Mononuclear cell (primary cell): ENCODE results near the gene KRT80. TPM values are rescaled to one million over a fixed set of nuclear protein-coding genes. Genes with fewer than 3 reads are reported as not detected.

Source experiments
- H3K27me3 ChIP-seq: 2 replicates; pipeline ENCODE4 v1.6.0; 2011; ENCODE audit warnings: low read length, control low read depth; ENCODE audit not compliant: insufficient read depth
- H3K4me1 ChIP-seq: 2 replicates; pipeline ENCODE4 v1.5.1; 2011; ENCODE audit warnings: mild to moderate bottlenecking, low read length, control low read depth; ENCODE audit not compliant: insufficient read depth
- H3K4me3 ChIP-seq: 2 replicates; pipeline ENCODE4 v1.5.1; 2011; ENCODE audit warnings: mild to moderate bottlenecking, low read length, moderate library complexity
- H3K9me3 ChIP-seq: 2 replicates; pipeline ENCODE4 v1.5.1; 2011; ENCODE audit warnings: low read depth, mild to moderate bottlenecking, control low read depth, low read length
- total RNA-seq: library from RNA; depleted of rRNA; stranded (reverse); fragments of >200 nt; gene quantifications from one replicate; pipeline ENCODE4 v1.2.3, GENCODE V29; 2012

The KRT80 gene
- total RNA-seq, 1 donor, result not detected

GRCh38 chr12:52200086-52200780 lies 8.4 kb upstream of the KRT80 start:
- no peaks in the 10 kb centered on the region for H3K27me3 ChIP-seq
- no peaks in the 10 kb centered on the region for H3K9me3 ChIP-seq
- peaks cover 99% of the 10 kb centered on the region for H3K4me1 ChIP-seq
- H3K4me3 ChIP-seq, result no peak overlapping the region

- peaks cover 99% of the 10 kb centered on the region for H3K4me1 ChIP-seq
- no peaks in the 10 kb centered on the region for H3K9me3 ChIP-seq
- no peaks in the 10 kb centered on the region for H3K27me3 ChIP-seq
- no peak overlapping the region for H3K4me3 ChIP-seq
Measured at GRCh38 chr12:52199294-52199919, 7.6 kb upstream of the KRT80 start.

- Histone ChIP-seq H3K4me3 (no peak overlapping the region), H3K27me3 (no peaks in the 10 kb centered on the region), H3K4me1 (peaks cover 99% of the 10 kb centered on the region)
Measured at GRCh38 chr12:52198454-52199215, 6.8 kb upstream of the KRT80 start.

GRCh38 chr12:52197371-52198231 lies 5.8 kb upstream of the KRT80 start:
- no peak overlapping the region for H3K4me3 ChIP-seq
- H3K9me3 ChIP-seq, result no peaks in the 10 kb centered on the region
- peaks cover 99% of the 10 kb centered on the region for H3K4me1 ChIP-seq
- no peaks in the 10 kb centered on the region for H3K27me3 ChIP-seq

More at GRCh38 chr12:52198454-52199215, 6.8 kb upstream of the KRT80 start:
- no peaks in the 10 kb centered on the region for H3K9me3 ChIP-seq

GRCh38 chr12:52195065-52195730 lies 3.4 kb upstream of the KRT80 start:
- H3K9me3 ChIP-seq, result no peaks in the 10 kb centered on the region
- no peaks in the 10 kb centered on the region for H3K27me3 ChIP-seq
- H3K4me3 ChIP-seq, result no peak overlapping the region
- peaks cover 95% of the 10 kb centered on the region for H3K4me1 ChIP-seq

- H3K4me3 ChIP-seq, result no peak overlapping the region
- H3K4me1 ChIP-seq, result peaks cover 95% of the 10 kb centered on the region
- no peaks in the 10 kb centered on the region for H3K27me3 ChIP-seq
- H3K9me3 ChIP-seq, result no peaks in the 10 kb centered on the region
Measured at GRCh38 chr12:52193991-52194390, 2.2 kb upstream of the KRT80 start.

- no peaks in the 10 kb centered on the region for H3K9me3 ChIP-seq
- H3K4me1 ChIP-seq, result peaks cover 95% of the 10 kb centered on the region
- H3K27me3 ChIP-seq, result no peaks in the 10 kb centered on the region
- no peak overlapping the region for H3K4me3 ChIP-seq
Measured at GRCh38 chr12:52193532-52193931, 1.7 kb upstream of the KRT80 start.

GRCh38 chr12:52190860-52191729 lies 719 bp downstream of the KRT80 start:
- no peaks in the 10 kb centered on the region for H3K9me3 ChIP-seq
- peaks cover 96% of the 10 kb centered on the region for H3K4me1 ChIP-seq

GRCh38 chr12:52189376-52190174 lies 2.2 kb downstream of the KRT80 start:
- no peak overlapping the region for H3K4me3 ChIP-seq
- H3K4me1 ChIP-seq, result peaks cover 96% of the 10 kb centered on the region
- H3K27me3 ChIP-seq, result no peaks in the 10 kb centered on the region
- no peaks in the 10 kb centered on the region for H3K9me3 ChIP-seq

More at GRCh38 chr12:52190860-52191729, 719 bp downstream of the KRT80 start:
- Histone ChIP-seq H3K27me3 (no peaks in the 10 kb centered on the region), H3K4me3 (no peak overlapping the region)

- H3K9me3 ChIP-seq, result no peaks in the 10 kb centered on the region
- no peaks in the 10 kb centered on the region for H3K27me3 ChIP-seq
- no peak overlapping the region for H3K4me3 ChIP-seq
- peaks cover 93% of the 10 kb centered on the region for H3K4me1 ChIP-seq
Measured at GRCh38 chr12:52188658-52189057, 3.2 kb downstream of the KRT80 start.

- H3K9me3 ChIP-seq, result no peaks in the 10 kb centered on the region
- H3K4me3 ChIP-seq, result no peak overlapping the region
- H3K27me3 ChIP-seq, result no peaks in the 10 kb centered on the region
- peaks cover 83% of the 10 kb centered on the region for H3K4me1 ChIP-seq
Measured at GRCh38 chr12:52187640-52188039, 4.2 kb downstream of the KRT80 start.

GRCh38 chr12:52187206-52187605 lies 4.6 kb downstream of the KRT80 start:
- Histone ChIP-seq H3K4me3 (no peak overlapping the region), H3K9me3 (no peaks in the 10 kb centered on the region), H3K27me3 (no peaks in the 10 kb centered on the region), H3K4me1 (peaks cover 79% of the 10 kb centered on the region)
